Neural cell (in vitro differentiated cells): Measurements from ENCODE around the gene FHAD1. TPM values are rescaled to one million over a fixed set of nuclear protein-coding genes. Genes with fewer than 3 reads are reported as not detected.

Source experiments
- H2AFZ ChIP-seq: fragments of 200-600, 300-800 bp; sonication (generic), shearing (Covaris generic); 2 replicates; pipeline ENCODE4 v1.6.0; 2014; ENCODE audit warnings: low read depth, mild to moderate bottlenecking, antibody characterized with exemption, low read length, moderate library complexity
- H3F3A ChIP-seq: fragments of 200-600 bp; shearing (Covaris generic); 2 replicates; pipeline ENCODE4 v1.6.1; 2016; ENCODE audit warnings: mild to moderate bottlenecking, moderate library complexity, mixed read lengths, antibody characterized with exemption, low read length; ENCODE audit not compliant: insufficient read depth, poor library complexity, severe bottlenecking
- H3K27ac ChIP-seq: fragments of 200-600, 300-800 bp; sonication (generic), shearing (Covaris generic); 2 replicates; pipeline ENCODE4 v1.5.1; 2014; ENCODE audit warnings: mild to moderate bottlenecking, low read length, moderate library complexity
- H3K27me3 ChIP-seq: fragments of 300-800, 200-600 bp; sonication (generic), shearing (Covaris generic); 2 replicates; pipeline ENCODE4 v1.6.0; 2014; ENCODE audit warnings: mild to moderate bottlenecking, low read depth, low read length, moderate library complexity; ENCODE audit not compliant: insufficient read depth
- H3K36me3 ChIP-seq: fragments of 300-800, 200-600 bp; sonication (generic), shearing (Covaris generic); 2 replicates; pipeline ENCODE4 v1.5.1; 2014; ENCODE audit warnings: mild to moderate bottlenecking, antibody characterized with exemption, low read length, moderate library complexity; ENCODE audit not compliant: insufficient read depth
- H3K4me2 ChIP-seq: fragments of 300-800, 200-600 bp; sonication (generic), shearing (Covaris generic); 2 replicates; pipeline ENCODE4 v1.6.0; 2014; ENCODE audit warnings: mild to moderate bottlenecking, low read length
- H3K4me3 ChIP-seq: fragments of 300-800, 200-600 bp; sonication (generic), shearing (Covaris generic); 2 replicates; pipeline ENCODE4 v1.5.1; 2014; ENCODE audit warnings: mild to moderate bottlenecking, low read length, moderate library complexity
- H3K79me2 ChIP-seq: fragments of 200-600 bp; shearing (Covaris generic); replicated peaks from 2 replicates; pipeline ENCODE4 v1.6.0; 2014; ENCODE audit warnings: mild to moderate bottlenecking, low read length, moderate library complexity; ENCODE audit not compliant: insufficient read depth
- H3K9ac ChIP-seq: fragments of 300-800, 200-600 bp; sonication (generic), shearing (Covaris generic); 2 replicates; pipeline ENCODE4 v1.6.1; 2016; ENCODE audit warnings: mild to moderate bottlenecking, low read length, mixed read lengths
- H3K9me2 ChIP-seq: fragments of 200-600 bp; shearing (Covaris generic); 2 replicates; pipeline ENCODE4 v1.6.1; 2016; ENCODE audit warnings: mild to moderate bottlenecking, low read length, mixed read lengths; ENCODE audit not compliant: insufficient read depth
- H3K9me3 ChIP-seq: fragments of 200-600, 300-800 bp; sonication (generic), shearing (Covaris generic); 2 replicates; pipeline ENCODE4 v1.6.1; 2016; ENCODE audit warnings: mild to moderate bottlenecking, mixed run types, low read length, moderate library complexity, mixed read lengths
- H4K20me1 ChIP-seq: fragments of 200-600 bp; shearing (Covaris generic); 2 replicates; pipeline ENCODE4 v1.6.1; 2016; ENCODE audit warnings: mild to moderate bottlenecking, mixed run types; ENCODE audit not compliant: insufficient read depth
- EP300 ChIP-seq: fragments of 450-650 bp; conservative IDR thresholded peaks from 2 replicates; pipeline ENCODE4 v1.6.1; 2014; ENCODE audit warnings: antibody characterized with exemption, mild to moderate bottlenecking, moderate library complexity; ENCODE audit not compliant: poor library complexity, severe bottlenecking
- EZH2 ChIP-seq: fragments of 200-600, 300-800 bp; shearing (Covaris generic), sonication (generic); IDR thresholded peaks from 2 replicates; pipeline ENCODE4 v1.6.1; 2014; ENCODE audit warnings: antibody characterized with exemption, low read length, borderline replicate concordance, mild to moderate bottlenecking; ENCODE audit not compliant: insufficient read depth, poor library complexity, severe bottlenecking
- MXI1 ChIP-seq: fragments of 450-650 bp; conservative IDR thresholded peaks from 2 replicates; pipeline ENCODE4 v1.6.1; 2014; ENCODE audit warnings: antibody characterized with exemption, mild to moderate bottlenecking; ENCODE audit not compliant: poor library complexity, severe bottlenecking
- POLR2AphosphoS5 ChIP-seq: IDR thresholded peaks from 2 replicates; pipeline ENCODE4 v1.6.1; 2012
- RAD21 ChIP-seq: fragments of 450-650 bp; conservative IDR thresholded peaks from 2 replicates; pipeline ENCODE4 v1.6.1; 2014; ENCODE audit warnings: antibody characterized with exemption, mild to moderate bottlenecking, moderate library complexity
- REST ChIP-seq: IDR thresholded peaks from 2 replicates; pipeline ENCODE4 v1.6.1; 2012; ENCODE audit warnings: borderline replicate concordance
- SMC3 ChIP-seq: fragments of 450-650 bp; conservative IDR thresholded peaks from 2 replicates; pipeline ENCODE4 v1.6.1; 2014; ENCODE audit warnings: antibody characterized with exemption, mild to moderate bottlenecking, moderate library complexity; ENCODE audit not compliant: poor library complexity
- TAF1 ChIP-seq: IDR thresholded peaks from 2 replicates; pipeline ENCODE4 v1.6.1; 2012; ENCODE audit warnings: low read depth
- polyA plus RNA-seq: library from polyadenylated mRNA; depleted of rRNA; stranded (reverse); fragments of >200 nt; gene quantifications from 2 replicates; pipeline ENCODE4 v1.2.3, GENCODE V29; 2014
- TF ChIP-seq, protein P1 (sequence below): fragments of 450-650 bp; IDR thresholded peaks from 2 replicates; pipeline ENCODE4 v1.5.1; 2014; ENCODE audit warnings: antibody characterized with exemption, mild to moderate bottlenecking, moderate library complexity; ENCODE audit not compliant: poor library complexity, severe bottlenecking

The FHAD1 gene
- polyA plus RNA-seq, 1 donor from 2014 or later: 0.46 TPM

GRCh38 chr1:15286452-15286851 is 39.4 kb downstream of the FHAD1 start:
- Histone ChIP-seq H3K79me2 (no peaks in the 10 kb centered on the region), H3F3A (no peaks in the 10 kb centered on the region), H3K9me3 (no peaks in the 10 kb centered on the region), H3K9ac (no peak overlapping the region), H3K27me3 (no peaks in the 10 kb centered on the region), H3K9me2 (no peaks in the 10 kb centered on the region), H4K20me1 (no peaks in the 10 kb centered on the region), H3K27ac (no peak overlapping the region), H3K4me3 (no peak overlapping the region), H3K36me3 (no peaks in the 10 kb centered on the region), H2AFZ (no peak overlapping the region), H3K4me2 (no peak overlapping the region)
- TF ChIP-seq REST (no peak), RAD21 (no peak), TAF1 (no peak), EZH2 (no peak), EP300 (no peak), POLR2AphosphoS5 (no peak), SMC3 (no peak), MXI1 (no peak)
- TF ChIP-seq, protein P1, sequence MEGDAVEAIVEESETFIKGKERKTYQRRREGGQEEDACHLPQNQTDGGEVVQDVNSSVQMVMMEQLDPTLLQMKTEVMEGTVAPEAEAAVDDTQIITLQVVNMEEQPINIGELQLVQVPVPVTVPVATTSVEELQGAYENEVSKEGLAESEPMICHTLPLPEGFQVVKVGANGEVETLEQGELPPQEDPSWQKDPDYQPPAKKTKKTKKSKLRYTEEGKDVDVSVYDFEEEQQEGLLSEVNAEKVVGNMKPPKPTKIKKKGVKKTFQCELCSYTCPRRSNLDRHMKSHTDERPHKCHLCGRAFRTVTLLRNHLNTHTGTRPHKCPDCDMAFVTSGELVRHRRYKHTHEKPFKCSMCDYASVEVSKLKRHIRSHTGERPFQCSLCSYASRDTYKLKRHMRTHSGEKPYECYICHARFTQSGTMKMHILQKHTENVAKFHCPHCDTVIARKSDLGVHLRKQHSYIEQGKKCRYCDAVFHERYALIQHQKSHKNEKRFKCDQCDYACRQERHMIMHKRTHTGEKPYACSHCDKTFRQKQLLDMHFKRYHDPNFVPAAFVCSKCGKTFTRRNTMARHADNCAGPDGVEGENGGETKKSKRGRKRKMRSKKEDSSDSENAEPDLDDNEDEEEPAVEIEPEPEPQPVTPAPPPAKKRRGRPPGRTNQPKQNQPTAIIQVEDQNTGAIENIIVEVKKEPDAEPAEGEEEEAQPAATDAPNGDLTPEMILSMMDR: no peak

GRCh38 chr1:15287035-15287979 is 40.3 kb downstream of the FHAD1 start:
- Histone ChIP-seq H3K4me3 (no peak overlapping the region), H2AFZ (no peak overlapping the region), H3K9me2 (no peaks in the 10 kb centered on the region)

More at GRCh38 chr1:15287035-15287979, 40.3 kb downstream of the FHAD1 start:
- Histone ChIP-seq H4K20me1 (no peaks in the 10 kb centered on the region), H3K4me2 (no peak overlapping the region), H3F3A (no peaks in the 10 kb centered on the region), H3K36me3 (no peaks in the 10 kb centered on the region), H3K27ac (no peak overlapping the region), H3K9ac (no peak overlapping the region), H3K9me3 (no peaks in the 10 kb centered on the region), H3K79me2 (no peaks in the 10 kb centered on the region), H3K27me3 (no peaks in the 10 kb centered on the region)
- TF ChIP-seq SMC3: no peak
- no peak for TF ChIP-seq EZH2
- TF ChIP-seq MXI1: no peak
- TF ChIP-seq TAF1: no peak
- TF ChIP-seq, protein P1: no peak
- no peak for TF ChIP-seq EP300
- no peak for TF ChIP-seq REST
- TF ChIP-seq RAD21: no peak
- no peak for TF ChIP-seq POLR2AphosphoS5
